Activated CD8-positive, alpha-beta memory T cell treated with anti-CD3 and anti-CD28 coated beads, Interleukin-2, amount 50 U/mL, for 1 hour (primary cell): ENCODE measurements around the gene INO80.

Experiments used
- DNase-seq: peaks from one replicate; pipeline ENCODE4 v3.0.0-alpha.2; 2020; ENCODE audit errors: extremely low read depth

The INO80 gene

DNA sequence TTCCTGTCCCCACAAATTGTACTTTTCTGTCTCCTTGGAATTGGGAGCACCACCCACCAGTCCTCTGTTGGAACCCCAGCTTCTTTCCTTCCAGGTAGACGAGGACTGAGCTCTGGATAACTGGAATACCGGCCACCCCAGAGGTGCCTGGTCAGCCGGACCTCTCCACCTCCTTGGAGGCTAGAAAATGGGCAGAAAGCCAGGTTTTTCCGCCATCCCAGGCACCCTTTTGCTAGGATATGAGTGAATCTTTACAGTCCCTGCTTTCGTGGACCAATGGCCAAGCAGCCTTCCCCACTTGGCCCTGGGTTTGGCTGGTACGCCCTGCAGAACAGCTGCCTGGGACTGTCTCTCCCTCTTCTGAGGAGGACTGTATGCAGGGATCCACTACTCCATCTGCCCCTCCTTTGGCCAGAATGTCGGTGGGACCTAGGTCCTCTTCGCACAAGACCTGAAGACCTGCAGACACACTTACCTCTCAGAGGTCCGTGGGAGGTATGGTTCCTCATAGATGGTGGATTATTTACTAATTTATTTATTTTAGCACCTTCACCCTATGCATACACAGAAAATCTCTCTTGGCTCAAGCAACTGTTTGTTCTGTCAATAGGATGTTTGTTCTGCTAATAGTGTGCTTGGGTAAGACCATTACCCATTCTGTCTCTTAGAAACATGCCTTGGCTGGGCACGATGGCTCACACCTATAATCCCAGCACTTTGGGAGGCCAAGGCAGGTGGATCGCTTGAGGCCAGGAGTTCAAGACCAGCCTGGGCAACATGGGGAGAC lies 171.4 kb downstream of the INO80 start:
- no peak for DNase-seq

DNA sequence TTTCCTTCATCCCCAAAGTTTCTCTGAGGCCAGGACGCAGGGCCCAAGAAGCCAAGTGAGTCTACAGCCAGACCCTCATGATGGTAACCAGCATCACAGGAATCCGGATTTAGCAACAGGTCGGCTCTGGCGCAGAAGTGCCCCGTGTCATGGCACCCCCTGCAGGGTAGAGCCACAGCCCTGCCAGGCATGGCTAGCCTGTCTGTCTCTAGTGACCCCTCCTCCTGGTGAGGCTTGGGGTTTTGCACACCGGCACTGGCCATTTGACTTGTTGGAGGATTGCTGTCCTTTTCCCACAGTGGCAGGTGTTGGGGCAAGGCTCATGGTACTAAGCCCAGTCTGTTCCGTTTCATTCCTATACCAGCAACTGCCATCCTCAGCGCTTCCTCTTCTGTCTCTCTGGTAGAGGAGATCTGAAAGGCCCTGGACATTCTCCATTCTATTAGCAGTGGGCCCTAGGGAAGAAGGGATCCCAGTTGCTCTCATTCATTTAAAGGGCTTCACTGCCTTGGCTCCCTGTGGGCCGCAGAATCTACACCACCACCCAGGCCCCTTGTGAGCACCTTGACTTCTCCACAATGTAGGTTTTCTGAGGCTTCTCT lies 172.2 kb downstream of the INO80 start:
- DNase-seq: no peak

DNA sequence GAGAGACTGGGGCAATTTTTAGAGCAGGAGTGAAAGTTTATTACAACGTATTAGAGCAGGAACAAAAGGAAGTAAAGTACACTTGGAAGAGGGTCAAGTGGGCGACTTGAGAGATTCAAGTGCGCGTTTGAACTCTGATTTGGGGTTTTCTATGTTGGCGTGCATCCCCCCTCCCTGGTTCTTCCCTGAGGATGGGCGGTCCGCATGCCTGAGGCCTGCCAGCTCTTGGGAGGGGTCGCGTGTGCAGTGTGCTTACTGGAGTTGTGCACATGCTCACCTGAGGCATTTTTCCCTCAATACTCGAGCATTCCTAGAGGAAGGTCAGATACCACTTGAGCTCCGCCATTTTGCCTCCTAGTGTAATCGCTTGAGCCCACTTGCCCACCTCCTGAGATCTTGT lies 173.2 kb downstream of the INO80 start:
- no peak for DNase-seq

DNA sequence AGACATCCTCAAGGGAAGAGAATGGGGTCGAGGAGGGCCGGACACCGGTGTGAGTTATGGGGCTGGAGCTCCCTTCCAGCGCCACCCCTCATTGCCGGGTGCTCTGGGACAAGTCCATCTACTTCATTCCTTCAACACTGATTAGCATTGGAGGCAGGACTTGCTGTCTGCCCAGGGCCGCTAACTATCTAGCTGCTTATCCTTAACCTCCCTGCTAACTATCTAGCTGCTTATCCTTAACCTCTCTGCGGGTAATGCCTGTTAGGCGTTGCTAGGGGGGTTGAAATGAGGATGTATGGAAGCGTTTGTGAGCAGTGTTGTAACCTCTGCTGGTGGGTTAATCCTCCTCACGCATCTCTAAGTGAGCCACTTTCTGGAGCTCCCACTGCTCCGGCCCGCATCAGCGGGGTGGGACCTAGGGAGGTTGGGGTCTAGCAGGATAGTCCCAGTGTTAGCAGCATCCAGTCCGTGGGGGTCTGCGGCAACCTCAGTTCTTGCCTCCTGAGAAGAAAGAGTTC lies 173.7 kb downstream of the INO80 start:
- no peak for DNase-seq

DNA sequence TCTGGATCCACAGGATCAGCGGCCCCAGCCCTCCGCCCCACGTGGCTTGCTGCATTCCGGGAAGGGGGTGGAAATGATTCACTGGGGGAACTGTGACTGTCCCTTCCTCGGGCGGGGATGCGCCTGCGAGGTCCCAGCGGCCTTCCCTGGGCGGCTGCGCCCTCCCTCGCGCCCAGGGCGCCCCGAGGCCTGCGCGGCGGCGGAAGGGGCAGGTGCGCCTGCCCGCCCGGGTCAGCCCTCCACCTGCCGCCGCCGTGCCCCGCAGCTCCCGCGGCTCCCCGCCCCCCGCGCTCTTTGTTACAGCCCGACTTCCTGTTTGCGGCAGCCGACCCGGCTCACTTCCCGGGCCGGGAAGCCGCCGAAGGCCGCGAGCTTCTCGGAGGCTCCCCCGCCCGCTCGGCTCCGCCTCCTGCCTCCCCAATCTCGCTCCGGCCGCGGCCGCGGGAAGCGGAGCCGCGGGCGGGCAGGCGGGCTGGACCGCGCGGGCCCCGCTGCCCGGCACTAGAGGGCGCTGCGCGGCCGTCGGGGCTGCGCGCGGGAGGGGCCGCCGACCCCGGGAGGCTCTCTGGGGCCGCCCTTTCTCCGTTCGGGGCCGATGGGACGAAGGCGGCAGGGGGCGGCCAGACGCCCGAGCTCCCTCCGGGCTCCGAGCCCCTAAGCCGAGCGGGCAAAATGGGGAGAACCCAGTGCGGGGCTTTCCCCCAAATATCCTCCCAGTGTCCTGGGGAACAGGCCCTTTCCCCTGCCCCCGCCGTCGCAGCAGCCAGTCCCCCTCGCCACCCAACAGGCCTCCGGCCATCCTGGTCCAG lies 174.3 kb downstream of the INO80 start:
- DNase-seq: no peak

DNA sequence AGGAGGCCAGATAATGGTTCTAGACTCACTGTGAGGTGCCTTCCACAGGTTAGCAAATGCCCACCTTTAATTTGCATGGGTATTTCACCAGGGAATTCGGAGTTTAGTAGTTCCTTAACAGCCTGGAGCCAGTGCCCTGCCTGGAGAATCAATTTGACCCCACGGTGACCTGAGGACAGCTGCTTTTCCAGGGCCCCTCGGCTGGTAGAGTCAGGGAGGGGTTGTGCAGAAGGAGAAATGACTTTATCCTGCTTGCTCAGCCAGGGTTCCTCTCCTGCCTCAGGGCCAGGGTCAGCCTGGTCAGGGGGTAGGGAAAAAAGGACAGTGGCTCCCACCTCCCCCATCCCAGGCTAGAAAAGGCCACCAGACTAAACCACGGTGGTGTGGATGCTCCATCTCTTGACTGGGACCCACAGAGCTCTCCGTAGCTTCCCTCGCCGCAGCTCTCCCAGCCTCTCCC lies 175.0 kb downstream of the INO80 start:
- DNase-seq: no peak

DNA sequence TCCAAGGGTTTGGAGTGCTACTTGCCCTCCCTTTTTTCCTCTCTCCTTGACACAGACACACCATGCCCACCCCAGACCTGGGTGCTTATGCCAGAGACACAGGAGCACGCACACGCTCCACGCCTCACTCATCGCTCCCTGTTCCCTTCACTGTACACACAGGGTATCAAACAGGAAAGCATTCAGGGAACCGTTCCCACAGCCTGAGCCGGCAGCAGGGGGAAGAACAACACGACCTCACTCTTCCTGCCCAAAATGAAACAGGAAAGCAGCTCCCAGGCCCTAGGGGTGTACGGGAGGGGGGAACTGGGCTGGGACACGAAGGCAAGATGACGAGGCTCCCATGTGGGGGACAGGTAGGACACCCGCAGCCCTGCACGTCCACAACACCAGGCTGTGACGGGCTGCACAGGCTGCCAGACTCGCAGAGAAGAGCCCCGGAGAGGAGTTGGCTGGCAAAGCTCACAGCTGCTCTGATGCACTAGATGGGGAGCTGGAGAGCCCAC lies 175.7 kb downstream of the INO80 start:
- DNase-seq: no peak

DNA sequence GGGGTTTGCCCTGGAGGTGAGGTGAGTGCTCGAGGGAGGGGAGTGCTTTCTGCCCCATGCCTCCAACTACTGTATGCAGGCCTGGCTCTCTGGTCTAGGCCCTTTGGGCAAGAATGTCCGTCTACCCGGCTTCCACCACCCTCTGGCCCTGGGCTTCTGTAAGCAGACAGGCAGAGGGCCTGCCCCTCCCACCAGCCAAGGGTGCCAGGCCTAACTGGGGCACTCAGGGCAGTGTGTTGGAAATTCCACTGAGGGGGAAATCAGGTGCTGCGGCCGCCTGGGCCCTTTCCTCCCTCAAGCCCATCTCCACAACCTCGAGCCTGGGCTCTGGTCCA lies 177.6 kb downstream of the INO80 start:
- DNase-seq: no peak

DNA sequence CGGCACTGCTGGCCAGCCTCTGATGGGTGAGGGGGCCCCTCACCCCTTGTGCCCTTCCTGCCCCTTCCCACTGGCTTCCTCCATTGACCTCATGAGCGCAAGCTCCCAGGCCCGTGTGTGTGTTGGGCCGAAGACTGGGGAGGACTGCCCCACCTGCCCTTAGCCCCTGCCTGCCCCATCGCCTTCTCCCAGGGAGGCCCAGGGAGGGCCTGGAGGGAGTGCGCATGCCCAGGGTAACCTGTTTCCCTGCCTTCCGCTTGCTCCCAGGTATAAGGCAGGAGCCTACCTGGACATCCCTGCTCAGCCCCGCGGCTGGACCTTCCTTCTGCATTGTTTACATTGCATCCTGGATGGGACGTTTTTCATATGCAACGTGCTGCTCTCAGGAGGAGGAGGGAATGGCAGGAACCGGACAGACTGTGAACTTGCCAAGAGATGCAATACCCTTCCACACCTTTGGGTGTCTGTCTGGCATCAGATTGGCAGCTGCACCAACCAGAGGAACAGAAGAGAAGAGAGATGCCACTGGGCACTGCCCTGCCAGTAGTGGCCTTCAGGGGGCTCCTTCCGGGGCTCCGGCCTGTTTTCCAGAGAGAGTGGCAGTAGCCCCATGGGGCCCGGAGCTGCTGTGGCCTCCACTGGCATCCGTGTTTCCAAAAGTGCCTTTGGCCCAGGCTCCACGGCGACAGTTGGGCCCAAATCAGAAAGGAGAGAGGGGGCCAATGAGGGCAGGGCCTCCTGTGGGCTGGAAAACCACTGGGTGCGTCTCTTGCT lies 178.1 kb downstream of the INO80 start:
- DNase-seq: no peak

DNA sequence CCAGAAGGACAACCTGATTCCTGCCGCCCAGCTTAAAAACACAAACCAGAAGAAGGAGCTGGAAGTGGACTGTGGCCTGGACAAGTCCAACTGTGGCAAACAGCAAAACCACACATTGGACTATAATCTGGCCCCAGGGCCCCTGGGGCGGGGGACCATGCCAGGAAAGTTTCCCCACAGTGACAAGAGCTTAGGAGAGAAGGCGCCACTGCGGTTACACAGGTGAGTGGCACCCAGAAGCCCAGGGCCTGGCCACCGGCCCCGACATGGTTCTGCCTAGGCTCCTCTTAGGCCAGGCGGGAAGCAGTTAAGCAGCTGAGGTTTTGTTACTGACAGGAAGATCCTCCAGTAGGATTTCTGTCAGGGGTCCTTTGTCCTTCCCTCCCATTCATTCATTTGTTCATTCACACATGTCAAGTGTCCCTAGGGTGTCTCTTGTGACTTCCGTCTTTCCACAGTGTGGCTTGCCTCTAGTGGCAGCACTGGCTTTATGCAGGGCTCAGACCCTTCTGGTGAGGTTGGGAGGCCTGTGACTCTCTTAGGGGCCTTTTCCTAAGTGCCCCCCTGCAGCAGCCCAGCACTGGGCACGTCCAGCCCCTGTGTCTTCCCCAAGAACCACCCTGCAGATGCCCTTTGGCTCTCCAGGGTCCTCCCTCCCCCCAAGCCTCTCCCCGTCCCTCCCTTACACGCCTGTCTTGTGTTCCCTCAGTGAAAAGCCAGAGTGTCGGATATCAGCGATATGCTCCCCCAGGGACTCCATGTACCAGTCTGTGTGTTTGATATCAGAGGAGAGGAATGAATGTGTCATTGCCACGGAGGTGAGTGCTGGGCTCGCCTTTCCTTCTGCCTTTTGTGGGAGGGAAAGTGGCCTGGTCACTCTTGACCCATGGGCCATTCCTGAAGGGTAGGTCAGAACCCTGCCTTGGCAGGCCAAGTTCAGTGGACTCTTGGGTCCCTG lies 179.1 kb downstream of the INO80 start:
- no peak for DNase-seq

DNA sequence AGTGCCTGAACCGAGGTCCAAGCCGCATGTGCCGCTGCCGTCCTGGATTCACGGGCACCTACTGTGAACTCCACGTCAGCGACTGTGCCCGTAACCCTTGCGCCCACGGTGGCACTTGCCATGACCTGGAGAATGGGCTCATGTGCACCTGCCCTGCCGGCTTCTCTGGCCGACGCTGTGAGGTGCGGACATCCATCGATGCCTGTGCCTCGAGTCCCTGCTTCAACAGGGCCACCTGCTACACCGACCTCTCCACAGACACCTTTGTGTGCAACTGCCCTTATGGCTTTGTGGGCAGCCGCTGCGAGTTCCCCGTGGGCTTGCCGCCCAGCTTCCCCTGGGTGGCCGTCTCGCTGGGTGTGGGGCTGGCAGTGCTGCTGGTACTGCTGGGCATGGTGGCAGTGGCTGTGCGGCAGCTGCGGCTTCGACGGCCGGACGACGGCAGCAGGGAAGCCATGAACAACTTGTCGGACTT lies 179.8 kb downstream of the INO80 start:
- DNase-seq: no peak

DNA sequence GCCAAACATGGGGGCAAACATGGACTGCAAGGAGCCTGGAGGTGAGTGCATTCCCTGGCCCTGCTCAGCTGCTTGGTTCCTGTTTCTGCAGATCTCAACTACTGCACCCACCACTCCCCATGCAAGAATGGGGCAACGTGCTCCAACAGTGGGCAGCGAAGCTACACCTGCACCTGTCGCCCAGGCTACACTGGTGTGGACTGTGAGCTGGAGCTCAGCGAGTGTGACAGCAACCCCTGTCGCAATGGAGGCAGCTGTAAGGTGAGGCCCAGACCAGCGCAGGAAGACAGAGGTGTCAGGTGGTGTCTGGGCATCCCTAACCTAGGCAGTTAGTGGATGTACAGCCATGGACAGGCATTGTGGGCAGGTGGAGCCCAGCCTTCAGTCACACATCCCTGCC lies 181.6 kb downstream of the INO80 start:
- no peak for DNase-seq

DNA sequence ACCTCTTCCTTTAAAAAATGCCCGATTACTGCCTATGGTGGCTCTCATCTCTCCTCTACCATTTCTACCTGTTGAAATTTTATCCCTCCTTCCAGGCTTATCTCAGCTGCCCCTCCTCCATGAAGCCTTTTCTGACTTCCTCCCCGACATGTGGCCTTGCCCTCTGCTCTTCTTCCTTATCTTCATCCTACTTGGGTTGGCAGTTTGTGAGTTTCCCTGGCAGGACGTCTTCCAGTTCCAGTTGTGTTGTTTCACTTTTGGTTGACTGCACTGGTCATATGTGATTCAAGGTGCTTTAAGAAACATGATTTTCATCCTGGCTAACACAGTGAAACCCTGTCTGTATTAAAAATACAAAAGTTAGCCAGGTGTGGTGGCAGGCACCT lies 182.6 kb downstream of the INO80 start:
- no peak for DNase-seq

DNA sequence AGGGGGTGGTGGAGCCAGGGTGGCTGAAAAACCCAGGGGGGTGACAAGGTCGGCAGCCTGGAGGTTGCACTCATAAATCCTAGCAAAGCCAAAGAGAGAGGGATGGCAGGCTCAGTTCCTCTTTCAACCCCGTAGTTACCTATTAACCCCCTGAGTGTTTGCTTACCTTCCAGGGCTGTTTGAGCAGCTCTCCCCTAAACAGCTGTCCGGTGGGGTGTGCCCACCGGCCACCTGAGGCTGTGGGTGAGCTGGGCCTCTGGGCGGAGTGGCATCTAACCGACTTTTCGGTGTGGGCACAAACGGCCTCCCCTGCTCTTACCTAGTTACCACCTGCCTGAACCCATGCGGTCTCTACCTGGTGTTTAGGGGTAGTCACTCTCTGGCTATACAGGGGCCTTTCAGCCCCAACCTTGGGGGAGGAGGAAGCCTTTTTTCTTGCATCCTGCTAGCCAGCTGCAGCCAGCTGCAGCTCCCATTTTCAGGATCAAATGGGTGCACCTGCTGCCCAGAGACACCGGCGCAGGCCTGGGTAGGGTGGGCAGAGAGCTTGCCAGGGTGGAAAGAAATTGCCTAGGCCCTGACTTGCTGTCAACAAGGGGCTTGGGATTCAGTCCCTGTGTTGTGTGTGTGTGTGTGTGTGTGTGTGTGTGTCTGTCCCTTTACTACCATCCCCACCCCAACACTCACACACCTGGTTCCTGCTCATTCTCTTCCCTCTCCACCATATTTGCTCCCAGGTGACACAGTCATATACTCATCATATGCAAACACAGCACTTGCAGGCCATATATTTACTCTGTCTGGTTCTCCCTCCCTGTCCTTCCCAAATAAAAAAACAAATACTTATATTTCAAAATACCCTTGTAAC lies 183.2 kb downstream of the INO80 start:
- DNase-seq: no peak

DNA sequence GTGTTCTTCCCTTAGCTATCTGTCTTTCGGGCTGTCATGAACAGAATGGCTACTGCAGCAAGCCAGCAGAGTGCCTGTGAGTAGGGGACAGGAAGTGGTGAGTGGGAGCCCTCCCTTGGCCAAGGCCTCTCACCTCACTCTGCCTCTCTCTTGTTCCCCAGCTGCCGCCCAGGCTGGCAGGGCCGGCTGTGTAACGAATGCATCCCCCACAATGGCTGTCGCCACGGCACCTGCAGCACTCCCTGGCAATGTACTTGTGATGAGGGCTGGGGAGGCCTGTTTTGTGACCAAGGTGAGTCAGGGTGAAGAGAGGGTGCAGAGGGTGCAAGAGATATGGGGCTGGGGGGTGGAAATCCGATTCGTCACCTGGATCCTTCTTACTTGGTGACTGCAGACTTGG lies 183.9 kb downstream of the INO80 start:
- DNase-seq: no peak

DNA sequence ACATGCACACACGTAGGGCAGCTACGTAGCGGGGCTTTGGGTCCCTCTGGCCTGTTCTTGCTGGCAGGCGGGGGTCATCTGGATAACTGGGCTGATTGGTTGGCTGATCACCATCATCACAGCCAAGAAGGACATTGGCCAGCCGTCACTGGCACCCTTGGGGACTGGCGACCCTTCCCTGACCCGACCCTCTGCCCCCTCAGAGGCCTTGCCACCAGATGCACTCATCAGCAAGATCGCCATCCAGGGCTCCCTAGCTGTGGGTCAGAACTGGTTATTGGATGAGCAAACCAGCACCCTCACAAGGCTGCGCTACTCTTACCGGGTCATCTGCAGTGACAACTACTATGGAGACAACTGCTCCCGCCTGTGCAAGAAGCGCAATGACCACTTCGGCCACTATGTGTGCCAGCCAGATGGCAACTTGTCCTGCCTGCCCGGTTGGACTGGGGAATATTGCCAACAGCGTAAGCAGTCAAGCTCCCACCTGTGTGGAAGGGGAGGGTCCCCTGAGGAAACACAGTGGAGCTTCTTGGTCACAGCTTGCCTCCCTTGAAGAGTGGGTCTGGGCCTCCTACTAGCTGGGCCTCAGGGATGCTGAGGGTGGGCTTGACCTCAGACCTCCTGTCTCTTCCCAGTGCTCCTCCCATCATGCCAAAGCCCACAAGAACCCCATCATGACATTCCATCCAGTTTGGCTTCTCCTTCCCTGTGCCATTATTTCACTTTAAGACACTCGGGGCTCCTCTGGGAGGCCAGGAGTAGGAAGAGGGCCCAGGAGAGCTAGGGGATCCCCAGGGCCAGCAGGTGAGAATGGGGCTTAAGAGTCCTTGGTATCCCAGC lies 184.6 kb downstream of the INO80 start:
- DNase-seq: no peak

DNA sequence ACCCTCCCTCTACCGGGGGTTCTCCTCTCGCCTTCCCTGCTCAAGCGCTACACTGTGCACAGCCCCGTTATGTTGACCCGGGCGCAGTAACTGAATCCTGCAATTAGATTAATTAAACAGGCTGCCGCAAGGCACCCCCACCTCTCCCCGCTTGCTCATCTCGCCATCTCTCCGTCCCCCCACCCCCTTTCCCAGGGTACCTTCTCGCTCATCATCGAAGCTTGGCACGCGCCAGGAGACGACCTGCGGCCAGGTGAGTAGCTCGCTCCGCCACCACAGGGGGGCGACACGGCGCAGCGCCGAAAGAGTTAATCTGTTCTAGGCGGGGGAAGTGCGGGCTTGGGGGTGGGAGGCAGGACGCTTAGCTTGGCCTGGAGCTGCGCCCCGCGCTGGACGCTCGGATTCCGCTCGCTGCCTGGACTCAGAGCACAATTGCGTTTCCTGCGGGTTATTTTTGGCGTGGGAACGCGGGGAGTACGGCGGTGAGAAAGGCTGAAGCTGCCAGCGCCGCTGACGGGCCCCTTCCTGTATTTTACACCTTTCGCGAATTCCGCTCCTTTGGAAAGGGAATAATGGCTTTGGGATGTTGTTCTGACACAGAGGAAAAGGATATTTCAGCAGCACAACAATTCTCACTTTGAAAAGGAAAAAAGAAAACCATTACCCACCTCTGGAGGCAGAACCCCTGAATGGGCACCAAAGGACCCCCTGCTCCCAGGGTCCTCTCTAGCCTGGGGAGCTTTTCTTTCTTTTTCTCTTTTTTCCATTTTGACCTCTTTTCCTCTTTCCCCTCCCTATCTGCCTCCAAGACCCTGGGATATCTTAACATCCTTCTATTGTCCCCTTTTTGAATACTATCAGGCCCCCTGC lies 185.4 kb downstream of the INO80 start:
- no peak for DNase-seq
